Skeletal muscle satellite cell (primary cell): ENCODE results near the gene ELF5.

Source experiments
- H3K27me3 ChIP-seq: 2 replicates; pipeline ENCODE4 v1.7.0; 2013; ENCODE audit warnings: low read length; ENCODE audit not compliant: control insufficient read depth, insufficient read depth
- H3K36me3 ChIP-seq: 2 replicates; pipeline ENCODE4 v1.7.0; 2013; ENCODE audit warnings: mild to moderate bottlenecking, control low read depth, low read length; ENCODE audit not compliant: insufficient read depth
- H3K4me1 ChIP-seq: 2 replicates; pipeline ENCODE4 v1.7.0; 2013; ENCODE audit warnings: low read length; ENCODE audit not compliant: control insufficient read depth, insufficient read depth
- H3K4me2 ChIP-seq: 2 replicates; pipeline ENCODE4 v1.7.0; 2013; ENCODE audit warnings: mild to moderate bottlenecking, low read length
- H3K4me3 ChIP-seq: 2 replicates; pipeline ENCODE4 v1.7.0; 2013; ENCODE audit warnings: low read length
- H3K9ac ChIP-seq: 2 replicates; pipeline ENCODE4 v1.7.0; 2013; ENCODE audit warnings: mild to moderate bottlenecking, low read depth, low read length, moderate library complexity
- H3K9me3 ChIP-seq: replicated peaks from 2 replicates; pipeline ENCODE4 v1.7.0; 2013; ENCODE audit warnings: mild to moderate bottlenecking, control low read depth, low read length

The ELF5 gene

GRCh38 chr11:34519595-34520235 is 6.1 kb upstream of the ELF5 start:
- Histone ChIP-seq H3K4me1 (no peaks in the 10 kb centered on the region), H3K4me2 (no peak overlapping the region), H3K4me3 (no peak overlapping the region), H3K9ac (no peak overlapping the region), H3K9me3 (no peaks in the 10 kb centered on the region), H3K27me3 (peaks cover 64% of the 10 kb centered on the region), H3K36me3 (no peaks in the 10 kb centered on the region)

DNA sequence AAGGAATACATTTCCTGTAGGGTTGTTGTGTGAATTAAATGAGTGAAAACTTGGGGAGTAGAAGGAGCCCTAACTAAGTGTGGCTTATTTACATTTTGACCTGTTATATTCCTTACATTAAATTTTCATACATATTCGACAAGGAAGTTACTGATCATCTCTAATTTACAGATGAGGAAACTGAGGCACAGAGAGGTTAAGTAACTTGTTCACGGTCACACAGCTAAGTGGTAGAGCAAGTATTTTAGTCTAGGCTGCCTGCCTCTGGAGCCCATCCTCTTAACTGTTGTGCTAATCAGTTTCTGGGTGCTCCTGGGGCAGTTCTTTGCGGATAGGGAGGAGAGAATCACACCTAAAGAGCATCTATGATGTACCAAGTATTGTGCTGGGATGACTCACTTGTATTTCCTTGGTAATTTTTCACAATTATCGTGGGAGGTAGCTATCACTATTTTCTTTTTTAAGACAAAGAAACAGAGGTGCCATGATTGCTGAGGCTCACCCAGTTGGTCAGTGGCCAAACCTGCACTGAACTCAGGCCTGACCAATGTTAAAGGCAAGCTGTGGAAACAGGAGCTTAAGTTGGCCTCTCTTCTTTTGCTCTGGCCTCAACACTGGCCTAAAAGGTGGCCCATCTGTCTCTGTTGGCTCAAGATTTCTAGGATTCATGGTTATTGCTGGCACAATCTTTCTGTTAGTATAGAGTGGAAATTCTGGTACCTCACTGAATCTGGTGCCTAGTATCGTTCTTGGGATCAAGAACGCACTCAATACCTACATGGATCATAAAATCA is 2.9 kb upstream of the ELF5 start:
- no peaks in the 10 kb centered on the region for H3K36me3 ChIP-seq
- no peaks in the 10 kb centered on the region for H3K9me3 ChIP-seq
- H3K4me3 ChIP-seq, result no peak overlapping the region
- no peak overlapping the region for H3K9ac ChIP-seq
- peaks cover 55% of the 10 kb centered on the region for H3K27me3 ChIP-seq
- no peak overlapping the region for H3K4me2 ChIP-seq
- H3K4me1 ChIP-seq, result no peaks in the 10 kb centered on the region

GRCh38 chr11:34514597-34514996 is 1.0 kb upstream of the ELF5 start:
- Histone ChIP-seq H3K9me3 (no peaks in the 10 kb centered on the region), H3K36me3 (no peaks in the 10 kb centered on the region), H3K4me3 (no peak overlapping the region), H3K27me3 (peaks cover 50% of the 10 kb centered on the region), H3K4me2 (no peak overlapping the region), H3K9ac (no peak overlapping the region), H3K4me1 (no peaks in the 10 kb centered on the region)

DNA sequence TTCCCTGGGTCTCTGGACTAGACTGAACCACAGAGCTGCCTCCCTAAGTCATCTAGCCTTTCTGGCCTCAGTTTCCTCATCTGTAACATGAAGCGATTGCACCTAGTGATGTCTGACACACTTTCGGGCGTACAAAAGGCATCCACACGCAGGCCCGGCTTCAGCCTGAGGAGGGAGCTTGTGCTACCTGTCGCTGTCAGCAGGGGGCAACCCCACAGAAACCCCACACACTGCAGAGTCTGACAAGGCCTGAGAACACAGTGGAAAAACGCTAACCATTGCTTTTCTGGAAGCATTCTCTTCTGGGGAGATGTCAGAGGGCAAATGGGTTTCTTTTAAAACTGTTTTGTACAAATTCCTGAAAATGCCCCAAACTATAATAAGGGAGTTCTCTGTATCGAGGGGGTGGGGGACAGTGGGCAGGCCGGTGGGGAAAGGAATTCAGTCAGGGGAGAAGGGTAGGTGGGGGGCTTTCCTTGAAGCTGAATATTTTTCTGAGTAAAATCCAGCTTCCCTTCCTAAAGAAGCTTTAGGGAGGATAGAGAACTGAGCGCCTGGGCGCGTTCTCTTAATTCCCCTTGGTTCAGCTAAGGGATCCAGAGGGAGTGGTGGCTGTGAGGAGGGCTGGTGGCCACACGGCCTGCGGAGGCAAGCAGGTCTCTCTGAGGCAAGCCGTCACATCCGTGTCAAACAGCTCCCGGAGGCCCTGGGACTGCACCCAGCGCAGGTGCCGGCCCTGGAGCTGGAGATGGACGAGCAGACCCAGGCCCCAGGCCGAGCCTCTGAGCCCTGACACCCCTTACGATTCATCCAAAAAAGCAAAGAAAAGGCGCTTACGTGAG is 533 bp downstream of the ELF5 start:
- H3K27me3 ChIP-seq, result peaks cover 35% of the 10 kb centered on the region
- H3K9ac ChIP-seq, result no peak overlapping the region
- no peak overlapping the region for H3K4me3 ChIP-seq
- H3K4me2 ChIP-seq, result no peak overlapping the region
- H3K36me3 ChIP-seq, result no peaks in the 10 kb centered on the region
- no peaks in the 10 kb centered on the region for H3K4me1 ChIP-seq
- no peaks in the 10 kb centered on the region for H3K9me3 ChIP-seq

- Histone ChIP-seq H3K4me1 (no peaks in the 10 kb centered on the region), H3K9me3 (no peaks in the 10 kb centered on the region), H3K9ac (no peak overlapping the region), H3K36me3 (no peaks in the 10 kb centered on the region), H3K4me2 (no peak overlapping the region), H3K27me3 (peaks cover 12% of the 10 kb centered on the region), H3K4me3 (no peak overlapping the region)
Observed at GRCh38 chr11:34510673-34511072, 2.9 kb downstream of the ELF5 start.

DNA sequence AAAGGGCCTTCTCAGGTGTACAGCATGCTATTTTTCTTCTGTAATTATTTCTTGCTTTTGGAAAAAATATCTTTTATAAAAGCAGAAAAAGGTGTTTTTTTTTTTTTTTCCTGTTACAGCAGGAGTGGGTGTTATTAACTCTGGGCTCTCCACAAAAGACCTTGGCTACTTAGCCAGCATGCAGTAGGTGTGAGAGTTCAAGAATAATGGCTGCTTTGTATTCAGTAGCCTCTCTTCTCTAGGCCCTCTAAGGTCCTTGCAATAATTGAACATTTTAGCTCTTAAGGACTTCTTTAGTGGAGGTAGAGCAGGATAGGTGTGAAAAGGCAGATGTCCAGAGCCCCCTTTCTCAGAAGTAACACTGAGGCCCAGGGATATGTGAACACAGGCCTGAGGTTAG is 3.4 kb downstream of the ELF5 start:
- Histone ChIP-seq H3K4me2 (no peak overlapping the region), H3K9ac (no peak overlapping the region), H3K36me3 (no peaks in the 10 kb centered on the region), H3K4me1 (no peaks in the 10 kb centered on the region), H3K4me3 (no peak overlapping the region), H3K9me3 (no peaks in the 10 kb centered on the region), H3K27me3 (peaks cover 11% of the 10 kb centered on the region)

DNA sequence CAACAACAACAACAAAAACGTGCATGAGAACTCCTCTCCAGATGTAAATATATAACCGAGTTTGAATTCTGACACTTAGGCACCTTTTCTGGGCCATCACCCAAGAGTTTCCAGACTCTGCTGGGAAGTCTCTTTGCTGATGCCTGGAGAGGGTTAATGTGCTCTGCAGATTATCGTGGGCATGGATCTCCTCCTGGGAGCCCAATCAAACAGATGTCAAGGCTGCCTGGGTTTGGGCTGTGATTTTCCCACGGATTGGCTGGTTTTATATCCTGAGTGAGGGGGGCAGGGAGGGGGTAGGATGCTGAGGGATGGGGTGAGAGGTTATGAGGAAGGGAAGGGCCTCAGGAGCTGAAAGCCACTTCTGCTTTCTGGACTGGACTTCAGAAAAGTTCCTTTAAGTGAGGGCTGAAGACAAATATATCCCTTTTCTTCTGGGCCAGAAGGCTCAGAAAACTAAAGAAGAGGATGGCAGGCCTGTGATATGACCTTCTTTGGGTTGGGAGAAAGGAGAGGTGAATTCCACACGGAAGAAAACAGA is 4.2 kb downstream of the ELF5 start:
- Histone ChIP-seq H3K9me3 (no peaks in the 10 kb centered on the region), H3K4me3 (no peak overlapping the region), H3K36me3 (no peaks in the 10 kb centered on the region), H3K4me2 (no peak overlapping the region), H3K9ac (no peak overlapping the region), H3K4me1 (no peaks in the 10 kb centered on the region), H3K27me3 (peaks cover 5% of the 10 kb centered on the region)

DNA sequence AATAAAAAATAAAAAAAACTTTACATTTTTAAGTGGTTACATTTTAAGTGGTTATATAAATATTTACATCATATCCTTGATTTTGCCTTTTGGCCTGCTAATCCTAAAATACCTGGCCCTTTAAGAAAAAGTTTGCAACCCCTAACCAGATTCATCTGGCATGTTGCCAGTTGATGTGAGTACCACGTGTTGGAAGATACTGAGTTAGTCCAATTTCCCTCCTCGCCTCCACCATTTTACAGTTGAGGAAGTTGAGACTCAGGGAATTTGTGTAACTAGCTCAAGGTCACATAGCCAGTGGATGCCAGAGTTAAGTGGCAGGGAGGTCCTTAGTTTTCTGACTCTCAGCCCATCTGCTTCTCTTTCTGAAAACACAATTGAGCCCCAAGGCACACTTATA is 5.1 kb downstream of the ELF5 start:
- no peaks in the 10 kb centered on the region for H3K36me3 ChIP-seq
- no peak overlapping the region for H3K4me2 ChIP-seq
- H3K9ac ChIP-seq, result no peak overlapping the region
- H3K4me3 ChIP-seq, result no peak overlapping the region
- H3K9me3 ChIP-seq, result no peaks in the 10 kb centered on the region
- no peaks in the 10 kb centered on the region for H3K27me3 ChIP-seq
- H3K4me1 ChIP-seq, result no peaks in the 10 kb centered on the region

DNA sequence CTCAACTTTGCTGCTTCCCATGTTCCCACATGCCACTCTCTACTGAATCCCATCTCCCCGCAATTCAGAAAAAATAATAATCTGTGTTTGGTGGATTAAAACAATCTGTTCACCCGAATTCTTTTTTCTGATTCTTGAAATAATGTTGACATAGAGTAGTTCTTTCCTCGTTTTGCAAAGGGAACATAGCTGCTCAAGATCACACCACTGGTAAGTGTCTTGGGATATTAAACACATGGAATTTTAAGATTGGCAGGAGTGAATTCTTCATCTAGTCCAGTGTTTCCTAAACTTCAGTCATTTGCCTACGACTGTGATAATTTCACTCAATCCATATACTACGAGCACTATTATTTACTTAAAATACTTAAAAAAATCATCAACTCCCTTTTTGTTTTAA is 6.0 kb downstream of the ELF5 start:
- no peaks in the 10 kb centered on the region for H3K4me1 ChIP-seq
- no peaks in the 10 kb centered on the region for H3K36me3 ChIP-seq
- no peak overlapping the region for H3K9ac ChIP-seq
- H3K4me2 ChIP-seq, result no peak overlapping the region
- H3K27me3 ChIP-seq, result no peaks in the 10 kb centered on the region
- H3K4me3 ChIP-seq, result no peak overlapping the region
- H3K9me3 ChIP-seq, result no peaks in the 10 kb centered on the region

- Histone ChIP-seq H3K36me3 (no peaks in the 10 kb centered on the region), H3K4me3 (no peak overlapping the region), H3K4me1 (peaks cover 4% of the 10 kb centered on the region), H3K27me3 (no peaks in the 10 kb centered on the region), H3K9me3 (no peaks in the 10 kb centered on the region), H3K9ac (no peak overlapping the region), H3K4me2 (no peak overlapping the region)
Observed at GRCh38 chr11:34507156-34507555, 6.4 kb downstream of the ELF5 start.

GRCh38 chr11:34505874-34506273 is 7.7 kb downstream of the ELF5 start:
- Histone ChIP-seq H3K36me3 (no peaks in the 10 kb centered on the region), H3K9me3 (no peaks in the 10 kb centered on the region), H3K4me1 (peaks cover 16% of the 10 kb centered on the region), H3K27me3 (peaks cover 2% of the 10 kb centered on the region), H3K4me2 (no peak overlapping the region), H3K4me3 (no peak overlapping the region), H3K9ac (no peak overlapping the region)
